ENCODE data around the gene RASSF5.
"Not testable (repeated sequence)": the region's sequence is repeated elsewhere in the genome, so short reads cannot be mapped to it uniquely, and the experiment has no call there.

RASSF5 gene

GRCh38 chr1:206569556-206569955 lies 62.2 kb downstream of the RASSF5 start:
- no peak for DNase-seq (ENCODE audit: low spot score)

DNA sequence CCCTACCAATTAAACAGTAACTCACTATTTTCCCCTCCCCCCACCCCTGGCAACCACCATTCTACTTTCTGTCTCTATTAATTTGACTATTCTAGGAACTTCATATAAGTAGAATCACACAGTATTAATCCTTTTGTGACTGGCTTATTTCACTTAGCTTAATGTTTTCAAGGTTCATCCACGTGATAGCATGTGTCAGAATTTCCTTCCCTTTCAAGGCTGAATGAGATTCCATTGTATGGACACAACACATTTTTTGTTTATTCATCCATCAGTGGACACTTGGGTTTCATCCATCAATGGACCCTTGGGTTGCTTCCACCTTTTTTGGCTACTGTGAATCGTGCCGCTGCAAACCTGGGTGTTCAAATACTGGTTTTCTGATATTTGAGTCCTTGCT lies 63.2 kb downstream of the RASSF5 start:
- no peak for DNase-seq (ENCODE audit: low spot score)

DNA sequence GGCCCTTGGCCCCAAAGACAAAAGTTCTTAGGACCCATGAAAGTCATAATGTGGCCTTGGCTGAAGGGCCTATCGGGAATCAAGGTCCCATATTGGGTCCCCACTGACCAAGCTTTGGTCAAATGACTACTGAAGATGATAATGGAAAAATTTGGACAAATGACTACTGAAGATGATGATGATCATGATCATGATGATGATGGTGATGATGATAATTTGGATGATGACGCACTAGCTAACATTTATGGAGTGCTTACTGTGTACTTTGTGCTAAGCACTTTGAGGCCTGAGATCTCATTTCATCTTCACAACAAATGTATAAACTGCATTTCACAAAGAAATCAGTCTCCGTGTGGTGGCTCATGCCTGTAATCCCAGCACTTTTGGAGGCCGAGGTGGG lies 65.5 kb downstream of the RASSF5 start:
- DNase-seq (ENCODE audit: low spot score) = no peak

GRCh38 chr1:206573319-206573718 lies 66.0 kb downstream of the RASSF5 start:
- DNase-seq (ENCODE audit: low spot score) = no peak

DNA sequence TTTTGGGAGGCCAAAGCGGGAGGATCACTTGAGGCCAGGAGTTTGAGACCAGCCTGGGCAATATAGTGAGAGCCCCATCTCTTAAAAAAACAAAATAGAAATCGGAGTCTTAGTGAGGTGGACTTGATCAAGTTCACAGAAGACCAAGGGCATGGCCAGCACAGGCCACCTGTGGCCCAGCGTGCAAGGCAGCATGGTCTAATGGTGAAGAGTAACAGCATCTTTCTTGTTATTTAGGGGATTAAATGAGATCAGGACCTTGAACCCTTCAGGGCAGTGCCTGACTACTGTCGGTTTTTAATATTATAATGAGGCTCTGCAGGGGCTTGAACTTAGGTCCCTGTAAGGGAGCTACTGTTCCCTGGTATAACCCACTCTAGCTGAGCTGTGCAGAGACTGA lies 66.4 kb downstream of the RASSF5 start:
- no peak for DNase-seq (ENCODE audit: low spot score)

- DNase-seq (ENCODE audit: low spot score) = no peak
Measured at GRCh38 chr1:206575165-206575893, 68.0 kb downstream of the RASSF5 start.

DNA sequence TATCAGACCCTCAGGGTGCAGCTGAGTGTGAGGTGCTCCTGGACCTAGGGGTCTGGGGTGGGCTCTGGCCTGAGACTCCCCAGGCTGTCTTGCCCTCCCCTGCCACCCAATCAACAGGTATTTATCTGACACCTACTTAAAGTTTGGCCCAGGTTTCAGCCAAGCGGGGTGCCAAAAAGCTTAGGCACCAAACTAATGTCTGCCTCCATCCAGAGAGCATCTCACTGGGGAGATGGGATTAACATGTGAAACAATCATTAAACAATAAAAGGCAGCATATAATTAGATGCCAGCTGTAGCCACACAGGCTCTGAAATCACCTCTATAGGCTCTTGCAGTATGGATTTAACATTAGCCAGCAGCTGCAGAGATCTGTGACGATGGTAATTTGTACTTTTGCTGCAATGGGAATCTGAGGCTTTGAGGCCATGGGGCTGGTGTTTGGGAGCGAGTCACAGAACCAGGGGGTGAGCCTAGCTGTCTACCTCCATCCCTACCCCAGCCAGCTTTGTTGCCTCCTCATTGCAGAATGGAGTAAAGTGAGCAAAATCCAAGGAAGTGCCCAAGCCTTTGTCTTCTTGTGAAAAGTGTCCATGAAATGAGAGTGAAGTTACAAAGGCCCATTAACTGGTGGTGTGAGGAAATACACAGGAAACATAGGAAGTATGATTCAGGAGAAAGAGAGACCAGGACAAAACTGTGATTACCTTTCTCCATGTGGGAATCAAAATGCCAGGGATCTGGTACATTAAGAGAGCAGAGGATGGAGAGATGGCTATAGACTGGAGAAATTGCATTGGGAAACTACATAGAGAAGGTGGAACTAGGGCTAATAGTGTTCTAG lies 68.8 kb downstream of the RASSF5 start:
- DNase-seq (ENCODE audit: low spot score) = no peak

DNA sequence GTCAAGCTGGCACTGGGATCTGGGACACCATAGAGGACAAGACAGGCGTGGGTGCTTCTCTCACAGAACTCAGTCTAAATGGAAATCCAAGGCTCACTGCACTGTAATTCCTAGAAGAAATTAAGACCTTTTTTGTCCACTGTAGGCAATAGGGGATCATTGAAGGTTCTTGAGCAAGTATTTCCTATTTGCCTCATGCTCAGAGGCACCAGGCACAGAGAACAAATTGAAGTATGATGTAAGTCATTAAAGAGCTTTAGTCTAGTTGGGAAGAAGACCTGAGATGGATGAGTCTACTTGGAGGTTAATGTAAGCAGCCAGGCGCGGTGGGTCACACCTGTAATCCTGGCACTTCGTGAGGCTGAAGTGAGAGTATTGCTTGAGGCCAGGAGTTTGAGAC lies 70.3 kb downstream of the RASSF5 start:
- no peak for DNase-seq (ENCODE audit: low spot score)

- DNase-seq (ENCODE audit: low spot score) = no peak
Measured at GRCh38 chr1:206578068-206578977, 71.0 kb downstream of the RASSF5 start.

DNA sequence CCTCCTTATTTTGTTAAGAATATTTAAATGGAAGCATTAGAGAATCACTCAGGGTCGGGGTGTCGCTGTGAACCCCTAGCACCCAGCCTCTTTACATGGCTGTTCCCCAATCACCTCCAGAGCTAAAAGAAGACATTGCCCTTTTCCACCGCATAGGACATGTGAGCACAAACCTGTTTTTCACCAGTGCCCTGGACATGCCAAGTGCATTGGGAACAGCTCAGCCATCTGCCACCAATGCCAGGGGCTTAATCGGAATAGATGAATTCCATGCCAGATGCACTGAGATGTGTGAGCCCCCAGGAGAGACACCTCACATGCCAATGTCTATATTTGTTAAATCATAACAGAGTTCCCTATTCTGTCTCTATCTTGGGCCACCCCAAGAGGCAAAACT lies 71.6 kb downstream of the RASSF5 start:
- no peak for DNase-seq (ENCODE audit: low spot score)

DNA sequence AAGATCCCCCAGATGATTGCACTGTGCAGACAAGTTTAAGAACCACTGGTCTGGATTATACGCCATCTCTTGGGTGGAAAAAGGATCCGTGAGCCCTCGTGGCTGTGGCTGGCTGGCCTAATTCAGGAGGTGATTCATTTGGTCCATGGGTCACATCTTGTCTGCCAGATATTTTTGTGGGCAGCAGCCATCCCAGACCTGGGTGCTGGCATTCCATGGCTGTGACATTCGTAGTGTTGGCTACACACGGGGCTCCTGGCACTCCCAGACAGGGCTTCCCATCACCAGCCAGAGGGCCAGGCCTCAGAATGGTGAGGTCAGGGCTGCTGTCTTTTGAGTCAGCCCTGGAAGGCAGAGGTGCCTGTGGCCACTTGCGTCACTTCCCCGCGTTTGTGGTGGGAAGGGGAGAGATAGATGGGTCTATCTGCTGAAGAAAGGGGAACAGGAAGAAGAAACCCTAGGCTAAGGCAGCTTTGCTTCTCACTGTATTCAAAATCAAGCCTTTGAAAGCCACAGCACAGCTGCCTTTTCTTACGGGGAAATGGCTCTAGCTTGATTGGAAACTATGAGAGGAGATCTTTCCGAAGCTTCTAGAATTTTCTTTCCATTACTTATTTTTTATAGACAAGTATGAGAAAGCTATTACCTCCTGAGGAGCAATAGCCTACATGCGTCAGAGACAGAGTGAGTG lies 72.6 kb downstream of the RASSF5 start:
- no peak for DNase-seq (ENCODE audit: low spot score)

DNA sequence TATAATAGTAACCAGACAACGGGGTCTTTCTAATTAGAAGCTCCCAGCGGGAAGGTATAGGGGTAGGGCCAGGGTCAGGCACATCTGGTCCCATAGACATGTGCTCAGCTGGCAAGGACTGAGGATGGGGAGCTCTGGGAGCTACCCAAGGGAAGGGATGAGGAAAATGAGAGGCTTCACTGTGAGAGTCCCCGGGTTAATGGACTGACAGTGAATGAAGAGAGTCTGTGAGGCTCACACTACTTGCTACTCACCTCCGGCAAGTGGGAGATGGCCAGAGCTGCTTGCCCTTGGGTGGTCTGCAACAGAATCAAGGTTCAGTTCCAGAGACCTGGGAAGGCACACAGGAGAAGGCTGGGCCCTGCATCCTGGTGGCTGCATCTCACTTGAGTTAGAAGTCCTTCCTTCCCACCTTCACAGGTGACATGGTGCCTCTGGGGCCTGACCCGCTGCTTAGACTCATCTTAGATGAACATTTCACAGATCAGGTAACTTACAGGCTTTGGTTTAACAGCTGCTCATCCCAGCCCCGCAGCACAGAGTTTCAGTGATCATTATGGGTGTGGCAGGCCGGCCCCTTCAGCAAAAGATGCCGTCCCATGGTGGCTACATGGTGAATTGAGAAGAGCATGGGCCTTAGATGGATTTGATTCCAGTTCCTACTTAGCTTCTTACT lies 73.2 kb downstream of the RASSF5 start:
- no peak for DNase-seq (ENCODE audit: low spot score)

GRCh38 chr1:206581114-206581497 lies 73.8 kb downstream of the RASSF5 start:
- not testable (repeated sequence) for DNase-seq (ENCODE audit: low spot score)

DNA sequence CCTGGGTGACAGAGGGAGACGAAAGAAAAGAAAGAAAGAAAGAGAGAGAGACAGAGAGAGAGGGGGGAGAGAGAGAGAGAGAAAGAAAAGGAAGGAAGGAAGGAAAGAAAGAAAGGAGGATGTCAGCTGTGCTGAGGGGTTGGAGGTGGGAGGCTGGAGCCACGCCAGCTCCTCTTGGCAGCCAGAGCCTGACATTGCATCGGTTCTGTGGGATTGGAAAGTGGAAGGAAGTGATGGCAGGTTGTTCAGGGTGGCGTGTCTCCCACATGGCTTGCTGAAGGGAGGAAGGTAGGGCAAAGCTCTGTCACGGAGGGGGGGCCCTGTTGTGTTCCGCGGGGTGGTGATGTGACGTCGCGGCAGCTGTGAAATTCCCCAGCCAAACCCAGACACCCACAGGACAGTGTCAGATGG lies 74.2 kb downstream of the RASSF5 start:
- DNase-seq (ENCODE audit: low spot score) = no peak

DNA sequence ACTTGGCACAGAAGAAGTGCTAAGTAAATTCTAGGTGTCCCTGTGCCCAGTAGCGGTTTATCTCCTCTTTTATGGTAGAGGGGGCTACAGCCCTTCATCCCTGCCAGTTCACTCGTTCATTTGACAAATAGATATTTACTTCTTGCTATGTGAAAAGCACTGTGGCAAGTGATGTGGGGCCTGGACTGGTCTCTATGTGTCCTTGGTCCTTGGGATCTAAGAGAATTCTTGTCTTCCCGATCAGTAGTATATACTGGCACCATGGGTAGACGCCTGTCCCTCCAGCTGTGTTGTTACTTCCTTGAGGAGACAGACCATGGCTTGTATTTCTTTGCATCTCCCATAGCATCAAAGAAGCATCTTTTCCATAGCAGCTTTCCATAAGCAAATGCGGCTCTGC lies 75.2 kb downstream of the RASSF5 start:
- DNase-seq (ENCODE audit: low spot score) = no peak

DNA sequence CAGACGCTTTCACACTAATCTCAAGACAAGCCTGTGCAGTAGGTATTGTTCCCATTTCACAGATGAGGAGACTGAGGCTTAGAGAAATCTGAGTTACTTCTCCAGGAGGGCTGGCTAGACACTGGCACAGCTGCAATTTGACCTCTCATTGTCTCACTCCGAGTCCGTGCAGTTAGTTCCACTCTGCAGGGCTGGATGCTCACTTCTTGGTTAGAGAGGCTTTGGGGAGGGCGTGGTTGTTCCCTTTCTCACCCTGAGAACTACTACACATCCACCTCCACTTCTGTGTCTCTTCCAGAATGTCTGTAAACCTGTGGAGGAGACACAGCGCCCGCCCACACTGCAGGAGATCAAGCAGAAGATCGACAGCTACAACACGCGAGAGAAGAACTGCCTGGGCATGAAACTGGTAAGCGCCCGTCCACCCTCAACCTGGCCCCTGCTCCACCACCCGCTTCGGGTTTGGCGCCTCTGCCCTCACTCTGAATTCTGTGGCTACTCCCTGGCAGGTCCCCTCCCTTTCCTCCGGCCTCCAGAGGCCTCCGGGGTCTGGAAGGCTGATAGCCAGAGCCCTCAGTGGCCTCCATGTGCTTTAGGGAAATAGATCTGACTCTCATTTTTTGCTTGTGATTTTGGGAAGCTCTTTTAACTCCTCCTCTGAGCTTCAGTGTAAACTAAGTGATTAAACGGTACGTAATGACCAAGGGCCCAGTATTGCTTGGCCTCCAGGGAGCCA lies 75.8 kb downstream of the RASSF5 start:
- no peak for DNase-seq (ENCODE audit: low spot score)

DNA sequence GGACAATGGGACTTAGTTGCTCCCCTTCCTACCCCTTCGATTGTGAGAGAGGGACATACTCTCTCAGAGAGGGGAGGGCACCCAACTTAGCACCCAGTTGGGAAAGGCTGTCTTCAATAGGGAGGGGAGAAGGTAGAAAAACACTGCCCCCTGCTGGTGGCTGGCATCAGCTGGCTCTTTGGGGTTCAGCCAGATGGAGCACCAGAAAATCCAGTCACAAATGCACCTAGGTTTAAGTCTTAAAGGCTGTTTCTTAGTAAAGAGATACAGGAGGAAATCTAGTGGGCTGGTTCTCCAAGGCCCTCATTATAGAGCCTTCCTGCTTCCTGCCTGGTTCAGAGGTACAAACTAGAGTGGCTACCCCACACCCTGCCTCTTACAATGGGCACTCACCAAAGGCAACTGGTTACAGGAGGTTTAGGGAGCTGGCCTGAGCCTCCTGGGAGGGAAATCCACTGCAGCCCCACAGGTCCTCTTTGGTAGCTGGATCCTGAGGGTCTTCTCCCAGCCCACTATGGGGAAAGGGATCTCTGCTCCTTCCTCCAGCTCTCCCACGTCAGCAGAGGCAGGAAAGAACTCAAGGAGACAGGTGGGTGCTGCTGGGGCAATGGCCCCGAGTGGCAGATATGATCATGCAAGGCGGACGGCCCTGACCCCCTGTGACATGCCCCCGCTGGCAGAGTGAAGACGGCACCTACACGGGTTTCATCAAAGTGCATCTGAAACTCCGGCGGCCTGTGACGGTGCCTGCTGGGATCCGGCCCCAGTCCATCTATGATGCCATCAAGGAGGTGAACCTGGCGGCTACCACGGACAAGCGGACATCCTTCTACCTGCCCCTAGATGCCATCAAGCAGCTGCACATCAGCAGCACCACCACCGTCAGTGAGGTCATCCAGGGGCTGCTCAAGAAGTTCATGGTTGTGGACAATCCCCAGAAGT lies 76.6 kb downstream of the RASSF5 start:
- peak; percentile 44 for DNase-seq (ENCODE audit: low spot score)

DNA sequence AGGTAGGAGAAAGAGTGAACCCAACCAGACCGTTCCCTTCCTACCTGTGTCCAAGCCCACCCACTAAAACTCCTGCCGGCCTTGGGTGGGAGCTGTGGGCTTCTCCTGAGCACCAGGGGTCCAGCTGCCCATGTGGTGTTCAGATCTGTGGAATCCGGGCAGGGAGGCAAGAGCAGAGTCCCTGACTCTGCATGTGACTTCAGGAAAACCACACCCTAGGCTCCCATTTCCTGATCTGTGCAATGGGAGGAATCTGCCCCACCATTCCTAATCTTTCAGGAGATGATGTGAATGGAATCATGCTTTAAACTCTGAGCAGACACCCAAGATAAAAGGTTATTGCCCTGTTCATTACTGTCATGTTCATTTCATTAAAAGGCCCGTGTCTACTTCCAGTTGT lies 77.4 kb downstream of the RASSF5 start:
- DNase-seq (ENCODE audit: low spot score) = no peak
